Common myeloid progenitor, CD34-positive (primary cell): ENCODE results near the gene NRSN1.
"Not testable (repeated sequence)": the region's sequence is repeated elsewhere in the genome, so short reads cannot be mapped to it uniquely, and the experiment has no call there.

ENCODE experiments used
- CTCF ChIA-PET: fragments of 350-600 bp; sonication (Branson Sonifier 250); formaldehyde crosslinking; loops from one replicate; lab custom pipeline; 2021; ENCODE audit warnings: antibody characterized with exemption; lab: Charles Lee
- POLR2A ChIA-PET: fragments of 350-600 bp; sonication (Branson Sonifier 250); formaldehyde crosslinking; loops from one replicate; lab custom pipeline; 2021; ENCODE audit warnings: antibody characterized with exemption; lab: Charles Lee
- DNase-seq, 3 donors: peaks; one replicate each; pipeline versions ENCODE4 v3.0.0 to v3.0.0-alpha.2; 2013
- H3K27ac ChIP-seq, 2 experiments: 1 replicate in 1 of 2; 2 replicates in 1 of 2; pipeline ENCODE4 v1.7.0; 2013; ENCODE audit warnings: inconsistent platforms in 2 of 2, low read length in 2 of 2, mild to moderate bottlenecking in 2 of 2, low read depth in 1 of 2, moderate library complexity in 1 of 2; ENCODE audit not compliant: severe bottlenecking in 2 of 2, insufficient read depth in 1 of 2, poor library complexity in 1 of 2
- H3K27me3 ChIP-seq, 5 experiments: replicated peaks in 2 of 5; 1 replicate in 3 of 5; 2 replicates in 2 of 5; pipeline versions ENCODE4 v1.6.1 to v1.7.0; 2013; ENCODE audit warnings: low read length in 4 of 5, mild to moderate bottlenecking in 2 of 5, moderate library complexity in 2 of 5, inconsistent platforms in 1 of 5; ENCODE audit not compliant: insufficient read depth in 5 of 5, control insufficient read depth in 4 of 5
- H3K36me3 ChIP-seq, 4 experiments: 1 replicate in 2 of 4; 2 replicates in 2 of 4; pipeline versions ENCODE4 v1.6.1 to v1.7.0; 2013; ENCODE audit warnings: low read length in 3 of 4, control low read depth in 1 of 4, mild to moderate bottlenecking in 1 of 4; ENCODE audit not compliant: control insufficient read depth in 4 of 4, insufficient read depth in 4 of 4
- H3K4me1 ChIP-seq, 4 experiments: 1 replicate in 3 of 4; 2 replicates in 1 of 4; pipeline versions ENCODE4 v1.6.1 to v1.7.1; 2013; ENCODE audit warnings: low read length in 3 of 4, mild to moderate bottlenecking in 3 of 4, control low read depth in 1 of 4, inconsistent platforms in 1 of 4, moderate library complexity in 1 of 4; ENCODE audit not compliant: control insufficient read depth in 4 of 4, insufficient read depth in 4 of 4; ENCODE audit errors: control extremely low read depth in 1 of 4
- H3K4me3 ChIP-seq, 7 experiments: 1 replicate in 4 of 7; 2 replicates in 3 of 7; pipeline versions ENCODE4 v1.5.1 to v1.7.0; 2013; ENCODE audit warnings: mild to moderate bottlenecking in 7 of 7, low read length in 6 of 7, moderate library complexity in 6 of 7, inconsistent platforms in 2 of 7, low read depth in 2 of 7, control low read depth in 1 of 7; ENCODE audit not compliant: insufficient read depth in 4 of 7, control insufficient read depth in 1 of 7; ENCODE audit errors: extremely low read depth in 1 of 7
- H3K9me3 ChIP-seq, 5 experiments: 1 replicate in 4 of 5; 2 replicates in 1 of 5; pipeline versions ENCODE4 v1.6.1 to v1.7.1; 2013; ENCODE audit warnings: low read length in 4 of 5, mild to moderate bottlenecking in 2 of 5, inconsistent platforms in 1 of 5, low read depth in 1 of 5, moderate library complexity in 1 of 5; ENCODE audit not compliant: control insufficient read depth in 4 of 5, insufficient read depth in 2 of 5; ENCODE audit errors: control extremely low read depth in 1 of 5
- WGBS: methylation state at CpG from one replicate; pipeline ENCODE4 v1.1.5; 2013; ENCODE audit not compliant: insufficient coverage; 5-methylcytosine and 5-hydroxymethylcytosine counted together

NRSN1 gene

GRCh38 chr6:24139080-24139479, 13.1 kb downstream of the NRSN1 start:
- WGBS = no CpG with 5 or more reads among the region's 2 CpGs
- ChIA-PET POLR2A (no interaction called here), CTCF (no interaction called here)
- Histone ChIP-seq H3K9me3 (peaks cover 0 to 3% (median 0%) of the 10 kb centered on the region in 5 experiments), H3K4me3 (no peak overlapping the region), H3K27me3 (peaks cover 0 to 1% (median 0%) of the 10 kb centered on the region in 5 experiments), H3K27ac (no peak overlapping the region), H3K36me3 (no peaks in the 10 kb centered on the region), H3K4me1 (no peaks in the 10 kb centered on the region)
- DNase-seq = no peak

DNA sequence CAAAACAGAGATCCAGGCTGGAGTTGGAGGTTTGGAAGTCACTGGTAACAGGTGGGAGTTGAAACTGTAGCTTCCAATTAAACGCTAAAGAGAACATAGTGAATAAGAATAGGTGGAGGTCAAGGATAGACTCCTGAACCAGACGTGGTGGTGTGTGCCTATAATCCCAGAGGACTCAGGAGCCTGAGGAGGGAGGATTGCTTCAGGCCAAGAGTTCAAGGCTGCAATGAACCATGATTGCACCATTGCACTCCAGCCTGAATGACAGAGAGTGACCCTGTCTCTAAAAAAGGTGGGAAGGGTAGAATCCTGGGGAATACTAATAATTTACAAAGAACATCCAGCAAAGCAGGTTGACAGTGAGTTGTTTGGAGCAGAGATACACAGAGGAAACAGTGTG, 13.6 kb downstream of the NRSN1 start:
- Histone ChIP-seq H3K4me1 (no peaks in the 10 kb centered on the region), H3K27me3 (peaks cover 0 to 1% (median 0%) of the 10 kb centered on the region in 5 experiments), H3K4me3 (no peak overlapping the region), H3K36me3 (no peaks in the 10 kb centered on the region), H3K27ac (no peak overlapping the region), H3K9me3 (peaks cover 0 to 3% (median 0%) of the 10 kb centered on the region in 5 experiments)
- ChIA-PET CTCF (no interaction called here), POLR2A (no interaction called here)
- whole genome bisulfite sequencing = 100% methylated on average over 1 of the region's 2 CpGs
- no peak for DNase-seq

- DNase-seq = no peak
- Histone ChIP-seq H3K36me3 (no peaks in the 10 kb centered on the region), H3K27ac (no peak overlapping the region), H3K4me1 (no peaks in the 10 kb centered on the region), H3K9me3 (peaks cover 0 to 3% (median 0%) of the 10 kb centered on the region in 5 experiments), H3K27me3 (peaks cover 0 to 1% (median 0%) of the 10 kb centered on the region in 5 experiments), H3K4me3 (no peak overlapping the region)
- WGBS = 92% methylated on average over 13 of the region's 13 CpGs
- POLR2A ChIA-PET = no interaction called here
- CTCF ChIA-PET = no interaction called here
These were observed 14.6 kb downstream of the NRSN1 start for GRCh38 chr6:24140591-24140990.

DNA sequence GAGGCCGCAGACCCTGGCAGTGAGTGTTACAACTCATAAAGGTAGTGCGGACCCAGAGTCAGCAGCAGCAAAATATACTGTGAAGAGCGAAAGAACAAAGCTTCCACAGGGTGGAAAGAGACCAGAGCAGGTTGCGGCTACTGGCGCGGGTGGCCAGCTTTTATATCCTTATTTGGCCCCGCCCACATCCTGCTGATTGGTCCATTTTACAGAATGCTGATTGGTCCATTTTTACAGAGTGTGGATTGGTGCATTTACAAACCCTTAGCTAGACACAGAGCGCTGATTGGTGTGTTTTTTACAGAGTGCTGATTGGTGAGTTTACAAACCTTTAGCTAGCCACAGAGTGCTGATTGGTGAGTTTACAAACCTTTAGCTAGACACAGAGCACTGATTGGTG, 16.7 kb downstream of the NRSN1 start:
- WGBS = 92% methylated on average over 7 of the region's 8 CpGs

GRCh38 chr6:24145690-24146131, 19.7 kb downstream of the NRSN1 start:
- no peak for DNase-seq
- H3K27me3 ChIP-seq = no peaks in the 10 kb centered on the region
- ChIA-PET POLR2A (no interaction called here), CTCF (no interaction called here)
- H3K36me3 ChIP-seq = no peaks in the 10 kb centered on the region
- H3K4me3 ChIP-seq = no peak overlapping the region
- H3K27ac ChIP-seq = no peak overlapping the region
- peaks cover 0 to 3% (median 0%) of the 10 kb centered on the region in 5 experiments for H3K9me3 ChIP-seq
- H3K4me1 ChIP-seq = no peaks in the 10 kb centered on the region
- WGBS = 91% methylated on average over 8 of the region's 9 CpGs

More for the DNA sequence above, 16.7 kb downstream of the NRSN1 start:
- H3K9me3 ChIP-seq, POLR2A ChIA-PET, H3K4me1 ChIP-seq, H3K27ac ChIP-seq, H3K27me3 ChIP-seq, CTCF ChIA-PET, H3K36me3 ChIP-seq, H3K4me3 ChIP-seq, DNase-seq: not testable (repeated sequence)

DNA sequence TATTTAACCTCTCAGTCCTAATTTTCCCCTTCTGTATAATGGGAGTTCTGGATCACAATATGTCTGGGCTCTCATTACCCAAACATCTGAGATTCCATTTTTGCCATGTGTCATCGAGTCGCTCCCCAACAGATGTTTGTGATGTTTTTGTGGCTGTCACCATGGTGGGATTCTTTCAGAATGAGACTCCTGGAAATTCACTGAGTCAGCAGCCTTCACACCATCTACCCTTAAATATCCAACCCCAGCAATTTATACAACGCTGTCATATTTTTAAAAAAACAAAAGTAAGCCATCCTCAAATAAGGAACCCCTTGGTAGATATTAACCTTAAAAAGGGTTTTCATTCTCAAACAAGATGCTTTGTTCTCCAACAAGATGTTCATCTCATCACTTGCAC, 20.9 kb downstream of the NRSN1 start:
- Histone ChIP-seq H3K27me3 (no peaks in the 10 kb centered on the region), H3K4me3 (no peak overlapping the region), H3K9me3 (peaks cover 0 to 3% (median 0%) of the 10 kb centered on the region in 5 experiments), H3K36me3 (no peaks in the 10 kb centered on the region), H3K27ac (no peak overlapping the region), H3K4me1 (no peaks in the 10 kb centered on the region)
- ChIA-PET CTCF (no interaction called here), POLR2A (no interaction called here)
- WGBS = 90% methylated on average over 2 of the region's 3 CpGs
- DNase-seq = no peak

DNA sequence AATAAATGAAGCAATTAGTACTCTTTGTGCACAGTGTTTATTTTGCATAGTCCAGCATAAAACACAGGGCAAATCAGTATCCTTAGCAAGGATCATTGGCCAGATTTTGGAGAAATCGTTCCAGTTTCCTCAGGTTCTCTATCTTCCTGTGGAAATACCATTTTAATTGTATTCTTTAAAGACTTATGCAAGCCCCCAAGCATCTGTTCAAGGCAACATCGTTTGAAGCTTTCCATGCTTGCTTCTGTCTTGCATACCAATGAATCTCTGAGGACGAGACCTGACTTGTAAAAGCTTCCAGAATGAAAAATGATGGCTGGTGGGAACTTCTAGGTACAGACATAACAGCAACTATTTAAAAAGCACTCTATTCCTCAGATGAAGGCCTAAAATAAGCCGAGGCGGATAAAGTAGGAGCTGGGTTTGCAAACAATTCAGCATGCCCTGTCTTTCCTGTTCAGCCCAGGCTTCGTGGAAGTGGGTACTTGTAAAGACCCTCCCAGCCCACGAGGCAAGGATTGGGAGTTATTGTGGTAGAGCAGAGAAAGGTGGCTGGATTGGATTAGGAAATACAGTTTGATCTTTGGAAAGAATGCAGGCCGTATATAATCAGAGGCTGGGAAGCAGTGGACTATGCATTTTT, 21.6 kb downstream of the NRSN1 start:
- Histone ChIP-seq H3K36me3 (no peaks in the 10 kb centered on the region), H3K4me3 (no peak overlapping the region), H3K4me1 (no peaks in the 10 kb centered on the region), H3K9me3 (peaks cover 0 to 2% (median 0%) of the 10 kb centered on the region in 5 experiments), H3K27ac (no peak overlapping the region), H3K27me3 (no peaks in the 10 kb centered on the region)
- WGBS = 91% methylated on average over 6 of the region's 8 CpGs
- CTCF ChIA-PET = no interaction called here
- POLR2A ChIA-PET = no interaction called here
- no peak for DNase-seq
